ENCODE data around the gene COL1A2. TPM values are rescaled to one million over a fixed set of nuclear protein-coding genes. Genes with fewer than 3 reads are reported as not detected.

The COL1A2 gene
- total RNA-seq, result 8,305 and 11,912 TPM in 2 replicates

DNA sequence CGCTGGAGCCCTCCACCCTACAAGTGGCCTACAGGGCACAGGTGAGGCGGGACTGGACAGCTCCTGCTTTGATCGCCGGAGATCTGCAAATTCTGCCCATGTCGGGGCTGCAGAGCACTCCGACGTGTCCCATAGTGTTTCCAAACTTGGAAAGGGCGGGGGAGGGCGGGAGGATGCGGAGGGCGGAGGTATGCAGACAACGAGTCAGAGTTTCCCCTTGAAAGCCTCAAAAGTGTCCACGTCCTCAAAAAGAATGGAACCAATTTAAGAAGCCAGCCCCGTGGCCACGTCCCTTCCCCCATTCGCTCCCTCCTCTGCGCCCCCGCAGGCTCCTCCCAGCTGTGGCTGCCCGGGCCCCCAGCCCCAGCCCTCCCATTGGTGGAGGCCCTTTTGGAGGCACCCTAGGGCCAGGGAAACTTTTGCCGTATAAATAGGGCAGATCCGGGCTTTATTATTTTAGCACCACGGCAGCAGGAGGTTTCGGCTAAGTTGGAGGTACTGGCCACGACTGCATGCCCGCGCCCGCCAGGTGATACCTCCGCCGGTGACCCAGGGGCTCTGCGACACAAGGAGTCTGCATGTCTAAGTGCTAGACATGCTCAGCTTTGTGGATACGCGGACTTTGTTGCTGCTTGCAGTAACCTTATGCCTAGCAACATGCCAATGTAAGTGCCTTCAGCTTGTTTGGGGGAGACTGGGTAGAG, at the start of gene COL1A2:
COL1A2 (plus strand) TSS at position 459 of the 704 bp plus-strand sequence; CDS start at position 596, 137 bp downstream.
- H2AFZ ChIP-seq (ENCODE audit: low read length), result no peak within 1 kb of the TSS
- H3K9me3 ChIP-seq (ENCODE audit: low read depth, low read length), result no peaks in the 10 kb centered on the region
- H3K27me3 ChIP-seq (ENCODE audit: insufficient read depth, low read length), result no peaks in the 10 kb centered on the region
- H3K36me3 ChIP-seq (ENCODE audit: insufficient read depth, low read length), result peaks cover 44% of the 10 kb centered on the region
- H3K27ac ChIP-seq (ENCODE audit: low read depth, low read length), result peak within 1 kb of the TSS; percentile 99
- DNase-seq (ENCODE audit: insufficient read length, low spot score, missing footprints), result peak; percentile 95
- H3K79me2 ChIP-seq (ENCODE audit: insufficient read depth, low read length), result peaks cover 48% of the 10 kb centered on the region
- TF ChIP-seq, protein P1, sequence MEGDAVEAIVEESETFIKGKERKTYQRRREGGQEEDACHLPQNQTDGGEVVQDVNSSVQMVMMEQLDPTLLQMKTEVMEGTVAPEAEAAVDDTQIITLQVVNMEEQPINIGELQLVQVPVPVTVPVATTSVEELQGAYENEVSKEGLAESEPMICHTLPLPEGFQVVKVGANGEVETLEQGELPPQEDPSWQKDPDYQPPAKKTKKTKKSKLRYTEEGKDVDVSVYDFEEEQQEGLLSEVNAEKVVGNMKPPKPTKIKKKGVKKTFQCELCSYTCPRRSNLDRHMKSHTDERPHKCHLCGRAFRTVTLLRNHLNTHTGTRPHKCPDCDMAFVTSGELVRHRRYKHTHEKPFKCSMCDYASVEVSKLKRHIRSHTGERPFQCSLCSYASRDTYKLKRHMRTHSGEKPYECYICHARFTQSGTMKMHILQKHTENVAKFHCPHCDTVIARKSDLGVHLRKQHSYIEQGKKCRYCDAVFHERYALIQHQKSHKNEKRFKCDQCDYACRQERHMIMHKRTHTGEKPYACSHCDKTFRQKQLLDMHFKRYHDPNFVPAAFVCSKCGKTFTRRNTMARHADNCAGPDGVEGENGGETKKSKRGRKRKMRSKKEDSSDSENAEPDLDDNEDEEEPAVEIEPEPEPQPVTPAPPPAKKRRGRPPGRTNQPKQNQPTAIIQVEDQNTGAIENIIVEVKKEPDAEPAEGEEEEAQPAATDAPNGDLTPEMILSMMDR (IDR thresholded peaks at IDR 0.05; ENCODE audit: extremely low read depth, low read depth, low read length), result no peak
- peaks cover 44% of the 10 kb centered on the region for H4K20me1 ChIP-seq (ENCODE audit: insufficient read depth, low read length)
- peaks cover 36% of the 10 kb centered on the region for H3K4me1 ChIP-seq (ENCODE audit: insufficient read depth, low read length)
- H3K4me2 ChIP-seq (ENCODE audit: insufficient read depth, low read length), result peak within 1 kb of the TSS; percentile 80
- peak within 1 kb of the TSS; percentile 94 for H3K4me3 ChIP-seq (ENCODE audit: insufficient read depth, low read length)

DNA sequence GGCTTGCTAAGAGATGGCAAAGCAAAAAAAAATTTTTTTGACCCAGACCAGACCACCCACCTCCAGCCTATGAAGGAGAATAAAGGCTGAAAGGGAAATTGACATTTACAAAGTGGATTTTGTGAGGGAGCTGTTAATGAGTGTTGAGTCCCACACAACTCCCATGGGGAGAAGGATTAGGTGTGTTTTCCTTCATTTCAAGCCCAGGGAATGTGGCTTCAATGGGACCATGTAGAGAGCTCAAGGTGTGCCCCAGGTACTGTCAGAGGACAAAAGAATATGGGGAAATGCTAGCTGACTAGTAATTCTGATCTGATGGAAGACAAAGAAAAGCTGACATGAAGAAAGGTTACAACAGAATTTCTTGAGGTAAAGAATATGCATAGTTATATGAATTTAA, 48.8 kb upstream of the COL1A2 start:
- H3K27me3 ChIP-seq (ENCODE audit: insufficient read depth, low read length), result no peaks in the 10 kb centered on the region
- no peaks in the 10 kb centered on the region for H3K9me3 ChIP-seq (ENCODE audit: low read depth, low read length)
- no peak overlapping the region for H2AFZ ChIP-seq (ENCODE audit: low read length)
- no peak for DNase-seq (ENCODE audit: insufficient read length, low spot score, missing footprints)
- H4K20me1 ChIP-seq (ENCODE audit: insufficient read depth, low read length), result no peaks in the 10 kb centered on the region
- TF ChIP-seq, protein P1 (IDR thresholded peaks at IDR 0.05; ENCODE audit: extremely low read depth, low read depth, low read length), result no peak
- H3K4me3 ChIP-seq (ENCODE audit: insufficient read depth, low read length), result no peak overlapping the region
- H3K4me2 ChIP-seq (ENCODE audit: insufficient read depth, low read length), result no peak overlapping the region
- H3K27ac ChIP-seq (ENCODE audit: low read depth, low read length), result no peak overlapping the region
- H3K4me1 ChIP-seq (ENCODE audit: insufficient read depth, low read length), result peaks cover 47% of the 10 kb centered on the region
- no peaks in the 10 kb centered on the region for H3K36me3 ChIP-seq (ENCODE audit: insufficient read depth, low read length)
- no peaks in the 10 kb centered on the region for H3K79me2 ChIP-seq (ENCODE audit: insufficient read depth, low read length)

DNA sequence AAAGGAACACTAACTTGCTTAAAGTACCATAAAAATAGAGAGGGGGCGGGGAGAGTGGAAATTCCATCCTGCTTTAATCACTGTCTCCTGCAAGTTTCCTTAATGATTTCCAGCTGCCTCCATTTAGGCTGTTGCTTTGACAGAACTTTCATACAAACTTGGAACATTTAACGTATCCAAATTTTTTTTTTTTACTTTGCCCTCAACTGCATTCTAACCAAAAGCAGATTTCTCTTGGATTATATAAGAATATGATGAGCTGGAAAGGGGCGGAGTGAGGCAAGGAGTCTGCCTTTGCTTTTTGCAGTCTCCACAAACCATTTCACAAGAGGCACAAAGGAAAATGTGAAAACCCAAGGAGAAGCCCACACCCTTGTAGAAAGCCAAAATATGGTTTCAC, 46.6 kb upstream of the COL1A2 start:
- TF ChIP-seq, protein P1 (IDR thresholded peaks at IDR 0.05; ENCODE audit: extremely low read depth, low read depth, low read length), result no peak
- peak overlapping the region; percentile 61 for H3K27ac ChIP-seq (ENCODE audit: low read depth, low read length)
- H2AFZ ChIP-seq (ENCODE audit: low read length), result no peak overlapping the region
- no peaks in the 10 kb centered on the region for H3K79me2 ChIP-seq (ENCODE audit: insufficient read depth, low read length)
- H3K4me2 ChIP-seq (ENCODE audit: insufficient read depth, low read length), result peak overlapping the region; percentile 67
- H3K4me1 ChIP-seq (ENCODE audit: insufficient read depth, low read length), result peaks cover 47% of the 10 kb centered on the region
- DNase-seq (ENCODE audit: insufficient read length, low spot score, missing footprints), result peak; percentile 74
- H4K20me1 ChIP-seq (ENCODE audit: insufficient read depth, low read length), result no peaks in the 10 kb centered on the region
- no peaks in the 10 kb centered on the region for H3K9me3 ChIP-seq (ENCODE audit: low read depth, low read length)
- H3K36me3 ChIP-seq (ENCODE audit: insufficient read depth, low read length), result no peaks in the 10 kb centered on the region
- peak overlapping the region; percentile 7 for H3K4me3 ChIP-seq (ENCODE audit: insufficient read depth, low read length)
- H3K27me3 ChIP-seq (ENCODE audit: insufficient read depth, low read length), result no peaks in the 10 kb centered on the region

DNA sequence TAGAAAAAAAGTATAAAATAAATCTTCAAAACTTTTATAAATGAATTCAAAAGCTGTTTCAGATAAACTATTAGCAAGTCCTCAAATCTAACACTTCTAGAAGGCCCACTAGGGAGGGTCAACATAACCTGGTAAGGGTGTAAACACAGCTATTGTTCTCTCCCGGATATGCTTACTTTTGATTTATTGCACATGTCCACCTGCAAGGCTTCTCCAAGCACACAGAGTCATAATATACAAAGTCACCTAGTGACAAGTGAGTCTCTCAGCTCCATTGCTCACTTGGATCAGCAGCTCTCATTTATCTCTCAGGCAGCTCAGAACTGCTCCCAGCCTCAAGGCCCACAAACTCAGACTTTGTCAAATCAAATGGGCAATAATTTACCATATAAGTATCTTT, 44.0 kb upstream of the COL1A2 start:
- no peaks in the 10 kb centered on the region for H4K20me1 ChIP-seq (ENCODE audit: insufficient read depth, low read length)
- no peak overlapping the region for H3K4me2 ChIP-seq (ENCODE audit: insufficient read depth, low read length)
- H3K27me3 ChIP-seq (ENCODE audit: insufficient read depth, low read length), result no peaks in the 10 kb centered on the region
- H2AFZ ChIP-seq (ENCODE audit: low read length), result no peak overlapping the region
- TF ChIP-seq, protein P1 (IDR thresholded peaks at IDR 0.05; ENCODE audit: extremely low read depth, low read depth, low read length), result no peak
- H3K79me2 ChIP-seq (ENCODE audit: insufficient read depth, low read length), result no peaks in the 10 kb centered on the region
- H3K27ac ChIP-seq (ENCODE audit: low read depth, low read length), result no peak overlapping the region
- H3K4me3 ChIP-seq (ENCODE audit: insufficient read depth, low read length), result no peak overlapping the region
- H3K36me3 ChIP-seq (ENCODE audit: insufficient read depth, low read length), result no peaks in the 10 kb centered on the region
- peaks cover 42% of the 10 kb centered on the region for H3K4me1 ChIP-seq (ENCODE audit: insufficient read depth, low read length)
- no peaks in the 10 kb centered on the region for H3K9me3 ChIP-seq (ENCODE audit: low read depth, low read length)
- no peak for DNase-seq (ENCODE audit: insufficient read length, low spot score, missing footprints)
